Activated T-cell treated with anti-CD3 and anti-CD28 coated beads for 48 hours (primary cell): Measurements from ENCODE around the gene FAM107B.

Experiments used
- DNase-seq: peaks from one replicate; pipeline ENCODE4 v3.0.0-alpha.2; 2020; ENCODE audit warnings: low read depth

Gene FAM107B

GRCh38 chr10:14533295-14533694, 241.4 kb downstream of the FAM107B start:
- no peak for DNase-seq

DNA sequence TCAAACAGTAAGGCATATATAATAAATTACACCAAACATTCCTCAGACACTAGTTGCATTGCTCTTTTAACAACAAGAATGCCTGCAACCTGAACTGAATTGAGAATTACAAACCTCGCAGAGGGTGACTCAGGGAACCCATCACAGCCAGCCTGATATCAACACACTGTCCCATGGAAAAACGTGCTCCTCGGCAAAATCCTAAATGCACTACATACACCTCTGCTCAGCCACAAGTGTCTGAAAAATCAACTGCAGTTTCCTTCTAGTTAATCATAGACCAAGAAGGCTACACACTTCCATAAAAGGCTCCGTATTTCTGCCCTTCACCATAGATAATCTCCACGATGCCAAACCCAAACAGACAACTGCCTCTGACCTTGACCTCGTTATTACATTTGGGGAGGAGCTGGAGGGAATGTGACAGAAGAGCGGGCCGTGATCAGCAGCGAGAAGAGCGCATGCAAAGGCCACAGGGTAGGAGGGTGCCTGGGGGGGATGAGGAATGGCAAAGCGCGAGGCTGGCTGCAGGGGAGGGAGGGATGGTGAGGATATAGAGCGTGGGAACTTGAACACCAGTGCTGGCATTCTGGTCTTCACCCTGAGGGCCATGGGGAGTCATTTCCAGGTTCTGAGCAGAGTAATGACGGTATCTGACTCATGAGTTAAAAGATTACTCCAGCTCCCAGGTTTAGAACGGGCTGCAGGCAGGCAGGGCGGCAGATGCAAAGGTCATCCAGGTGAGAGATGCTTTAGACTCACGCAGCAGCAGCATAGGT, 242.0 kb downstream of the FAM107B start:
- no peak for DNase-seq

DNA sequence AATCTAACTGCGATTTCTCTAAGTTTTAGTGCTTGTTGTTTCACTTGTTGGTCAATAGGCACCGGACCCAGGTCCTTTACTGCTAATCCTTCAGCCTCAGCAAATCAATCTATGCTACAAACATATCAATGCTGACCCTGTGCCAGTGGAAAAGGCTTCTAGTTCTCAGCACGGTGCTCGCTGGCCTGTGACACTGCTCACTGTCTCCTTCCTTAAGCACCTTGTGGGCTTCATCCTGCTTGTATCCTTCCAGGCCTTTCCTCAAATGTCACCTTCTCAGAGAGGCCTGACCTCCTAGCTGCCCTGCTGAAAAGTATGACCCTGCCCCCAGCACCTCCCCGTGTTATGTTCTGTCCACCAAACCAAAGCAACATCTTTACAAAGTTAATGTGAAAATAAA, 242.7 kb downstream of the FAM107B start:
- DNase-seq = no peak

DNA sequence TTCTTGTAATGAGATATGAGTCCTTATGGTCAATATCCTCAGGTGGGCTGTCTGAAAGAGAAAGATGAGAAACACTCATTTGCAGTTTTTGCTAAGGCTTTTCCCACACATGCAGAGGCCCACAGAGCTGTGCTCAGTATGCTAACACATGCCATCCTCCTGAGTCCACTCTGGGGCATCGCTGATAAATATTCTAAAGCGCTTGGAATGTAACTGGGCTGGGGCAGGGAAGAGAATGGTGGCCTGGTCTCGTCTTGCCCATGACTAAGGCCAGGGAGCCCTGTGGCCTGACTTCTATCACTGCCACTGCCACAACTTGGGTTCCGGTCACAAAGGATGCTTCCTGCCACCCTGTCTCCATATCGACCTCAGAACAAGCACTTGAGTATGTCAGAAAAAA, 244.2 kb downstream of the FAM107B start:
- DNase-seq = no peak

DNA sequence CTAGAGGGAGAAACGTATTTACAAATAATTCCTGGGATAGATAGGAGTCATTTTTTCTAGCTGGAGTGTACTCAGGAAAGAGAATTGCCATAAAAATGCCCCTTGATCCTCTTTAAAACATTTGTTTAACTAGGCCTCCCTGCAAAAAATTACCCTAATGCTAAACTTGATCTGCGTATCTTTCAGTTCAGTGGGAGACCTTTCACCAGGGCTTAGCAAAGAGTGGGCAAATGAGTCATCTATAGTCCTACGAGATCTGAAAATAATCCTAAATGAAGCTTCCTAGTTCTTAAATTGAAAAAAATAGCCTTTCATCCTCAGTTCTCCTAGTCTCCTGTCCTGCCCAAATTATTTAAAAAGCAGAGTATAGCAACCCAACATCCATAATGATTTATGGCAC, 245.3 kb downstream of the FAM107B start:
- no peak for DNase-seq

DNA sequence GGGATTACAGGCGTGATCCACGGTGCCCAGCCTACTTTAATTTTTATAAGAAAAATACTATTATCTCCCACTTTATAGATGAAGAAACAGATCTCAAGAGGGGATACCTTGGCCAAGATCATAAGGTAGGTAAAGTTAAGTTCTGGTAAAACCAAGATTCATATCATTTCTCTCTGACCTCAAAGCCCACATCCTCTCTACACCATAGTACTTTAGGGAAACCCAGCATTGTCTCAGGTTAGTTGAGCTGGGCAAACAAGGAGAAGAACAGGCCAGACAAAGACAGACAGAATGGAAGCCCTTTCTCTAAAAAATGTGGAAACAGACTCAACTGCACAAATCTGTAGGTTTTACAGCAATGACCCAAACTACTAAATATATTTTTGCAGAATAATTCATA, 246.2 kb downstream of the FAM107B start:
- DNase-seq = no peak

- DNase-seq = no peak
Observed at GRCh38 chr10:14527915-14528314, 246.8 kb downstream of the FAM107B start.

- no peak for DNase-seq
Observed at GRCh38 chr10:14527134-14527844, 247.4 kb downstream of the FAM107B start.

- no peak for DNase-seq
Observed at GRCh38 chr10:14526326-14526725, 248.4 kb downstream of the FAM107B start.

GRCh38 chr10:14524691-14525324, 249.9 kb downstream of the FAM107B start:
- DNase-seq = no peak

- no peak for DNase-seq
Observed at GRCh38 chr10:14523286-14523685, 251.4 kb downstream of the FAM107B start.

DNA sequence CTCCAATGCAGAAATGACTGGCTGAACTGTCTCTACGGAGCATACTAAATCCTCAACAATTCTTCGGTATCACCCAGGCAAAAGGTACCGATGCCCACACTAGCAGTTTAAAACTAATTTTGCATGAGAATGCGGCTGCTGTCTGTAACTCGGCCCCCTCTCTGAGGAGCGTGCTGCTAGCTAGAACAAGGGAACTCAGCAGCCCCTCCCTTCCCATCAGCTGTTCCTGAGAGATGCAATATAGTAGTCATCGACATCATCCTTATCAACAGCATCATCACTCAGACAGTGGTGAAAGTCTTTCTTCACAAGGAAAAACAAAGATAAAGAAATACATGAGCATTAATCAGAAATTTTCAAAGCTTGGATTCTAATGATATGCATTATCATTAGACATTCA, 254.9 kb downstream of the FAM107B start:
- DNase-seq = no peak

GRCh38 chr10:14518149-14518548, 256.5 kb downstream of the FAM107B start:
- DNase-seq = no peak

DNA sequence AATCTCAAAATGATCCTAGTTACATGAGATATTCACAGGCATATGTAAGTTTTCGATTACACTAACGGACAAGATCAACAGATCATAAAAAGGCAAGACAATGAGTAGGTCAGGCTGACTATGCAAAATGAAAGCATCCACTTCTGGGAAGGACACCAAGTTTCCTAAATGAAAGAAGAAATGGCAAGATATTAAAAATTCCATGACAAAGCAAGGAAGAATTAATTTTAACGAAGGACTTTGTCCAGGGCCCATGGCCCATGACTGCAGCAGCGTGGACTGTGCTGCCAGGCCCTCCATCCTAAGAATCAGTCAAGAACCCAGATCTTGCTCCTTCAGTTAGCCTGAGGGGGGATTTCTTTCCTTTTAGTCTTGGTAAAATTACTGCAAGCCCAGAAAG, 261.6 kb downstream of the FAM107B start:
- no peak for DNase-seq

- no peak for DNase-seq
Observed at GRCh38 chr10:14510346-14510745, 264.4 kb downstream of the FAM107B start.

DNA sequence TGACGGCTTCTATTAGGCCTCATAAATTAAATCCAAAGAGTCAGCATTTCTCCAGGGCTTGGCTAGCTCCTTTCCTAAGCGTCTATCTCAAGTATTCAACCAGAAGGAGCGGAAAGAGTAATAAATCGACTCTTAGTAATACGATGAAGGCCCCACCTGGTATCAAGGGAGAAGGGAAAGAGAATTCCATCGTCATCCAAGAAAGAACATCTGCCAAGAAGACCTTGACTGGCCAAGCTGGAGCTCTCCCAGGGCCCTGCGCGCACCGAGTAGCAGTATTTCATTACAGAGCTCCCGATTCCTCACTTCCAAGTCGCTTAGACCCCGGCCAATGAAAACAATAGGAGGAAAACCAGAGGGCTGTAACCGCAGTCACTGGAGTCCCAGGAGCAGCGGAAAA, 266.0 kb downstream of the FAM107B start:
- no peak for DNase-seq

DNA sequence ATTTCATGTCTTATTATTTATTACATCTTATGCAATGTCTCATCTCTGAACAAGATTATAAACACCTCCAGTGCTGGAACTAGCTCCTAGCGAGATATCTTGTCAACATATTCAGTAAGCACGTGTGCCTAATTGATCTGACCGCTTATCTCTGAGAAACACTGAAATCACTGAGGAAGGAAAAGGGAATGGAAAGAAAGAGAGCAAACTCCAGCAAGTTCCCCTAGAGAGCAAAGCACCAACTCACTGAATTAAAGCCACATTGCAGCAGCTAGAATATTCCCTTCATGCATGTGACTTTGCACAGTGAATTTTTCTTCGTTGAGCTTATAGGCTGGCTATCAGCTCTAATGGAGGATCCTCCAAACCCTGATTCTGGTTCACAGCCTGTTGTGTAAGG, 266.9 kb downstream of the FAM107B start:
- DNase-seq = no peak

- no peak for DNase-seq
Observed at GRCh38 chr10:14507176-14507575, 267.5 kb downstream of the FAM107B start.

DNA sequence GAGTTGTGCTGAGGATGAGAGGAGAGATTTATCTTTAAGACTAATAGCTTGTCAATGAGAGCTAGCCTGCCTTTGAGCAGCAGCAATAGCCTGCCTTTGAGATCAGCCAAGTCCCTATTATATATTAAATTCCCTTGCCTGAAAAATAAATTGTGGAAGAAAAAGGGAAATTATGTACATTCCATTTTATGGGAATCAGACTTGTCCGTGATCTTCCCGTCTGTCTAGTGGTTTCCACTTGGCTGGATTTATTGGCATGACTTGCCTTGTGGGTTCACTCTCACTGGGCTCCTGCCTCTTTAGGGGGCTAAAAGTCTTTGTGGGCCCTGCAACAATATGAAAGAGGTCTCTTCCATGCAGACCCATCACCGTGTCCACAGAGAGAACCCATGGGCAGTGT, 272.3 kb downstream of the FAM107B start:
- DNase-seq = no peak

GRCh38 chr10:14500172-14500765, 274.4 kb downstream of the FAM107B start:
- DNase-seq = no peak

DNA sequence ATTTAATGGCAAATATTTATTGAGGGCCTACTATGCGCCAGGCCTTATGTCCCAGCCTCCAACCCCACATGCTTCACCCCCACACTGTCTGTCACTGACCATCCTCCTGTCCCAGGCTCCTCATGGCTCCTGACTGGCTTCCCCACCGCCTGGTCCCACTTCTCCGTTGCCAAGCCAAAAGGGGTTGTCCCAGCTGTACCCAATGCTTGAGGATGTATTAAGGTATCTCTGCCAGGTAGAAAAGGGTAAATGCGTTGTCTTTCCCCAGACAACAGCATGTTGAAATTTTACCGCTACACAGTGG, 275.1 kb downstream of the FAM107B start:
- DNase-seq = no peak

- DNase-seq = no peak
Observed at GRCh38 chr10:14498326-14498725, 276.4 kb downstream of the FAM107B start.

DNA sequence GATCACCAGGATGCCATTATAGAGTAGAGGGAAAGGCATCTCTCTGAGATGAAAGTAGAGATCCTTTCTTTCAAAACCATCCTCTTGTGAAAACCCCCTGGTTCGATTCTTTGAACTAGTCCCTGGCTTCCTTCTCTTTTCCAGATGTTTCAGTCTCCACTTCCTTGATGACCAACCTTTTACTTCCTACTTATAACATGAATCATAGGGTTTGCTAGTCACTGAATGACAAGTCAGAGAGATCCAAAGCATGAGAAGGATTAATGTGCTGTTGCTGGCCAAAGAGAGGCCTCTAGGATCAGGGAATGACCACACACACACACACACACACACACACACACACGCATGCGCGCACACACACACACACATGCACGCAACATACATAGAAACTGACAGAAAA, 282.9 kb downstream of the FAM107B start:
- DNase-seq = no peak
